Fibroblast of the aortic adventitia (primary cell): ENCODE data around the gene PCTP. TPM values are rescaled to one million over a fixed set of nuclear protein-coding genes. Genes with fewer than 3 reads are reported as not detected.

Experiments used
- DNase-seq: peaks from one replicate; pipeline ENCODE4 v3.0.0-alpha.2; 2010; ENCODE audit warnings: low read depth
- H3K4me3 ChIP-seq: 2 replicates; pipeline ENCODE4 v1.5.1; 2011; ENCODE audit warnings: low read depth, mild to moderate bottlenecking, control low read depth, low read length, moderate library complexity
- total RNA-seq: library from RNA; depleted of rRNA; stranded (reverse); fragments of >200 nt; gene quantifications from 2 replicates; pipeline ENCODE4 v1.2.3, GENCODE V29; 2012; ENCODE audit warnings: low replicate concordance
- TF ChIP-seq, protein P1 (sequence below): IDR thresholded peaks from 2 replicates; pipeline ENCODE4 v1.5.1; 2011; ENCODE audit warnings: mild to moderate bottlenecking, low read length, control low read depth, inconsistent platforms; ENCODE audit not compliant: insufficient read depth

PCTP gene
- total RNA-seq, 1 donor, result 9.7 TPM

DNA sequence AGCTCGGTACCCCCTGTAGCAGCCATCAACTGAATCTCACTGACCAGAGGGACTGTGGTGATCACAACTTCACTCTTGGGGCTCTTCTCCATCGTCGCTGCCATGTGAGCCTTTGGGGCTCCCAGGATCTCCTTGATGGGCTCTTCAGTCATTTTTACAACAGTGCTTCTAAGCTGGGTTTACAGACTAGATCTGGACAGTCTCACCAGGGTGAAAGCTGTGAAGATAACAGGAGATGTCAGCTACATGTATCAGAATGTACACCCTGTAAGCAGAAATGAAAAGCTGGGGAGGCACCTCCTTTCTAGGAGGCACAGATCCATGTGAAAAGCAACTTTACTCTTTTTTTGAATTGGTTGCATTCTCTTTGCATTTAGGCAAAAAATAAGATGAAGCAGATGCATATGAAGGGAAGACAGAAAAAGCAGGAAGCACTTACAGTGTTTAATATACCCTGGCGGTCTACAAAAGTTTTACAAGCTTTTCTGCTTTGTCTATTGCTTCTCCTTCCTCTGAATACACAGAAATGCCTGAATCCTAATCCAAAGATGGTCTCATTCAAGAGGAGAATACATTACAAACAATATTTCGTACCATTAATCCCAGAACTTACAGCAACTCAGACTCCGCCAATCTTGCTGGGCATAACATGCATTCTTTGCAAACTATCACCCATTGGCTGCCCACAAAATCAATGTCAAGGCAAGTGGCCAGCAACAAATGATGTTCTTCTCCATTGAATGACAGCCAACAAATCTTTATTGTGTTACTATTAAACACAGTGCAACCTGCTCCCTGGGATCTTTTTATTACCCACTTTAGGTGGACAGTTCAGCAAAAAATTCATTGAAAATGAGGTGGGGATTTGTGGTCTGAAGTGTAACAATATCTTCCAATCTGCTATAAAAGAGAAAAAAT, 29.7 kb upstream of the PCTP start:
- TF ChIP-seq, protein P1, sequence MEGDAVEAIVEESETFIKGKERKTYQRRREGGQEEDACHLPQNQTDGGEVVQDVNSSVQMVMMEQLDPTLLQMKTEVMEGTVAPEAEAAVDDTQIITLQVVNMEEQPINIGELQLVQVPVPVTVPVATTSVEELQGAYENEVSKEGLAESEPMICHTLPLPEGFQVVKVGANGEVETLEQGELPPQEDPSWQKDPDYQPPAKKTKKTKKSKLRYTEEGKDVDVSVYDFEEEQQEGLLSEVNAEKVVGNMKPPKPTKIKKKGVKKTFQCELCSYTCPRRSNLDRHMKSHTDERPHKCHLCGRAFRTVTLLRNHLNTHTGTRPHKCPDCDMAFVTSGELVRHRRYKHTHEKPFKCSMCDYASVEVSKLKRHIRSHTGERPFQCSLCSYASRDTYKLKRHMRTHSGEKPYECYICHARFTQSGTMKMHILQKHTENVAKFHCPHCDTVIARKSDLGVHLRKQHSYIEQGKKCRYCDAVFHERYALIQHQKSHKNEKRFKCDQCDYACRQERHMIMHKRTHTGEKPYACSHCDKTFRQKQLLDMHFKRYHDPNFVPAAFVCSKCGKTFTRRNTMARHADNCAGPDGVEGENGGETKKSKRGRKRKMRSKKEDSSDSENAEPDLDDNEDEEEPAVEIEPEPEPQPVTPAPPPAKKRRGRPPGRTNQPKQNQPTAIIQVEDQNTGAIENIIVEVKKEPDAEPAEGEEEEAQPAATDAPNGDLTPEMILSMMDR, result no peak
- DNase-seq, result no peak
- no peak overlapping the region for H3K4me3 ChIP-seq

- DNase-seq, result peak; percentile 10
- H3K4me3 ChIP-seq, result peak overlapping the region; percentile 55
- TF ChIP-seq, protein P1, result no peak
These were observed 28.7 kb upstream of the PCTP start for GRCh38 chr17:55722016-55722736.

- H3K4me3 ChIP-seq, result peak within 1 kb of the TSS; percentile 55
- TF ChIP-seq, protein P1, result no peak
- peak; percentile 87 for DNase-seq
These were observed 27.9 kb upstream of the PCTP start, which contains the start of gene TMEM100 for GRCh38 chr17:55722742-55723487. Gene TMEM100, minus strand, starts transcription at chr17:55722864. Its CDS starts 1,794 bp downstream, at chr17:55721070.

GRCh38 chr17:55723488-55723848, 27.4 kb upstream of the PCTP start:
- TF ChIP-seq, protein P1, result no peak
- no peak overlapping the region for H3K4me3 ChIP-seq
- no peak for DNase-seq

- TF ChIP-seq, protein P1, result no peak
- H3K4me3 ChIP-seq, result no peak overlapping the region
These were observed 24.4 kb upstream of the PCTP start for GRCh38 chr17:55726440-55726839.

GRCh38 chr17:55727275-55727674, 23.6 kb upstream of the PCTP start:
- DNase-seq, result no peak
- TF ChIP-seq, protein P1, result no peak

More at GRCh38 chr17:55726440-55726839, 24.4 kb upstream of the PCTP start:
- DNase-seq, result peak; percentile 100

More at GRCh38 chr17:55727275-55727674, 23.6 kb upstream of the PCTP start:
- no peak overlapping the region for H3K4me3 ChIP-seq
